ENCODE results near the gene NOG. TPM values are rescaled to one million over a fixed set of nuclear protein-coding genes. Genes with fewer than 3 reads are reported as not detected.

The NOG gene
- total RNA-seq, 4 donors from 2014 or later = 0.30 to 1.0 TPM; not detected in 2

DNA sequence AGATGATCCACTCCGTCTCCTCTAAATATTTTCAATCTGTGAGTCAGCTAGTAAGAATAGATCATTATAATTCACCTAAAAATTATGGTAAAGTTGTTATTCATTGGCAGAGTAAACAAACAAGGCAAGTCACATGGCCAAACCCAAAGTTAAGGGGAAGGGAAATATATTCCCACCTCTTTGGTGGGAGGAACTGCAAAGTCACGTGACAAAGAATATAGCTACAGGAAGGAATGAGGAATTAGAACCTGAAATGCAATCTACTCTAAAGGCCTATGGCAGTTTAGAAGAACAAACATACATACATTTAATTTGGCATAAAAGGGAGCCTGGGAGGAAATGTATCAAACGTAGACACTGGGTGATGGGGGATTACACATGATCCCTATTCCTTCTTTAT is 48.9 kb downstream of the NOG start:
- TF ChIP-seq POLR2A (IDR thresholded peaks at IDR 0.05) (no peak), POLR2AphosphoS5 (IDR thresholded peaks at IDR 0.05) (no peak), CTCF (IDR thresholded peaks at IDR 0.05) (no peak), EP300 (IDR thresholded peaks at IDR 0.05) (no peak)
- H3K9me3 ChIP-seq = no peaks in the 10 kb centered on the region
- H3K27ac ChIP-seq = no peak overlapping the region
- H3K27me3 ChIP-seq = peaks cover 10% of the 10 kb centered on the region
- no peaks in the 10 kb centered on the region for H3K4me1 ChIP-seq
- H3K4me3 ChIP-seq = no peak overlapping the region
- WGBS = 71% methylated on average over 3 of the region's 3 CpGs
- H3K36me3 ChIP-seq = no peaks in the 10 kb centered on the region
- no peak for DNase-seq (ENCODE audit: low spot score in 2 of 2)

Other genes starting within 250 kb of the NOG start
- gene C17orf67, start 240.2 kb downstream of the NOG start, total RNA-seq = 1 to 10 TPM in 2 of 4 donors, under 1 TPM in 2; 0.52 to 3.7 (median 1.0) TPM
- 1 to 10 TPM; 3.4 to 7.7 (median 5.9) TPM for gene DGKE, start 240.5 kb downstream of the NOG start, total RNA-seq

Measured in suprapubic skin (tissue), 4 donors.